ENCODE results near the gene CD300LG.
"Not testable (repeated sequence)": the region's sequence is repeated elsewhere in the genome, so short reads cannot be mapped to it uniquely, and the experiment has no call there.

Gene CD300LG

DNA sequence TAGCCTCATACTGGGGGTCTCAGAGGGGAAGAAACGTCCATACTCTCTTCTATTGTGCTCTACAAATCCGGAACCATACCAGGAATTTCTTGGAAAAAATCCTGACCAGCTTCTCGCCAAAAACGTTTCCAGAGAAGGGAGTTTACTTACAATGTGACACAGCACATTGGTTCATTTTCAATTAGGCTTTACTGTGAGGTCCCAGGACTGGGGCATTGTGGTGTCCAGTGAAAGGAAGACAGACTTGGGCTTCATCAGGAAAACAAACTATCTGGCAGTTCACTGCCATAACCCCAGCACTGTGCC, 45.6 kb downstream of the CD300LG start:
- CTCF ChIA-PET: no interaction called here
- no peak for DNase-seq (ENCODE audit: extremely low spot score)
- TF ChIP-seq FOXK2 (IDR thresholded peaks at IDR 0.05) (no peak), NFRKB (IDR thresholded peaks at IDR 0.05) (no peak), CTBP1 (IDR thresholded peaks at IDR 0.05; ENCODE audit: borderline replicate concordance) (no peak), BHLHE40 (IDR thresholded peaks at IDR 0.05; ENCODE audit: borderline replicate concordance) (no peak), HDGF (IDR thresholded peaks at IDR 0.05; ENCODE audit: borderline replicate concordance) (no peak), FOXA1 (IDR thresholded peaks at IDR 0.05) (no peak), SUZ12 (IDR thresholded peaks at IDR 0.05) (no peak), ZNF384 (IDR thresholded peaks at IDR 0.05) (no peak), L3MBTL2 (conservative IDR thresholded peaks at IDR 0.05) (no peak)
- TF ChIP-seq, protein P1, sequence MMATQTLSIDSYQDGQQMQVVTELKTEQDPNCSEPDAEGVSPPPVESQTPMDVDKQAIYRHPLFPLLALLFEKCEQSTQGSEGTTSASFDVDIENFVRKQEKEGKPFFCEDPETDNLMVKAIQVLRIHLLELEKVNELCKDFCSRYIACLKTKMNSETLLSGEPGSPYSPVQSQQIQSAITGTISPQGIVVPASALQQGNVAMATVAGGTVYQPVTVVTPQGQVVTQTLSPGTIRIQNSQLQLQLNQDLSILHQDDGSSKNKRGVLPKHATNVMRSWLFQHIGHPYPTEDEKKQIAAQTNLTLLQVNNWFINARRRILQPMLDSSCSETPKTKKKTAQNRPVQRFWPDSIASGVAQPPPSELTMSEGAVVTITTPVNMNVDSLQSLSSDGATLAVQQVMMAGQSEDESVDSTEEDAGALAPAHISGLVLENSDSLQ (IDR thresholded peaks at IDR 0.05): no peak
- POLR2A ChIA-PET: no interaction called here

DNA sequence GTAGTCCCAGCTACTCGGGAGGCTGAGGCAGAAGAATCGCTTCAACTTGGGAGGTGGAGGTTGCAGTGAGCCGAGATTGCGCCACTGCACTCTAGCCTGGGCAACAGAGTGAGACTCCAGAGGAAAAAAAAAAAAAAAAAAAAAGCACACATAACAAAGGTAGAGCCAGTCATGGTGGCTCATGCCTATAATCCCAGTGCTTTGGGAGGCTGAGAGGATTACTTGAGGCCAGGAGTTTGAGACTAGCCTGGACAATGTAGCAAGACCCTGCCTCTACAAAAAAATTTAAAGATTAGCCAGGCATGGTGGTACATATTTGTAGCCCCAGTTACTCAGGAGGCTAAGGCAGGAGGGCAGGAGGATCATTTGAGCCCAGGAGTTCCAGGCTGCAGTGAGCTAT, 47.5 kb downstream of the CD300LG start:
- CTCF ChIA-PET: interaction anchor here (1.0 to 2.2 kb wide), 4 partner anchors 10 to 256 kb away, joined by 3 to 9 read pairs (median 4); no protein-coding TSS in a partner anchor
- POLR2A ChIA-PET; DNase-seq (ENCODE audit: extremely low spot score): not testable (repeated sequence)

DNA sequence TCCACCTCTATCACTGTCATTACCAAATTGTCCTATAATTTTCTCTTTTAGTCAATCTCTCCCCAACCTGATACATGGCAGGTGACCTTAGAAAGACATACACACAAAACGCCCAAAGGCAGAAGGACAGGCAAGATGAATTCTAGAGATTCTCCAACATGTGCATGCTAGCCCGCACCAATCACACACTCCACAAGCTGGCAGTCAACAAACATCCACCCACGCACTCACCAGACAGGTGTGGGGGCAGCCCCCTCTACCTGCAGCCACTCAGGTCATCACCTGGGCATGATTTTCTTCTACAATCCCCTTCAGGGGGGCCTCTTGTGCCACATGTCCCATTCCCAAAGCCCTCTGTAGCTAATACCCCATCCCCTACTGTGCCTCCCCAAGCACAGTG, 50.9 kb downstream of the CD300LG start:
- TF ChIP-seq FOXA1 (IDR thresholded peaks at IDR 0.05): no peak
- no peak for TF ChIP-seq FOXM1 (IDR thresholded peaks at IDR 0.05; ENCODE audit: borderline replicate concordance)
- TF ChIP-seq, protein P1 (IDR thresholded peaks at IDR 0.05): no peak
- TF ChIP-seq LEF1 (IDR thresholded peaks at IDR 0.05; ENCODE audit: borderline replicate concordance): no peak
- no peak for TF ChIP-seq SP1 (IDR thresholded peaks at IDR 0.05)
- TF ChIP-seq FOXK2 (IDR thresholded peaks at IDR 0.05): no peak
- no peak for TF ChIP-seq ZNF384 (IDR thresholded peaks at IDR 0.05)
- TF ChIP-seq CTBP1 (IDR thresholded peaks at IDR 0.05; ENCODE audit: borderline replicate concordance): no peak
- no peak for TF ChIP-seq TARDBP (IDR thresholded peaks at IDR 0.05)
- TF ChIP-seq BHLHE40 (IDR thresholded peaks at IDR 0.05; ENCODE audit: borderline replicate concordance): no peak
- TF ChIP-seq SUZ12 (IDR thresholded peaks at IDR 0.05): no peak
- no peak for TF ChIP-seq L3MBTL2 (conservative IDR thresholded peaks at IDR 0.05)
- TF ChIP-seq ELF4 (IDR thresholded peaks at IDR 0.05): no peak
- TF ChIP-seq NFRKB (IDR thresholded peaks at IDR 0.05): no peak
- no peak for TF ChIP-seq HDGF (IDR thresholded peaks at IDR 0.05; ENCODE audit: borderline replicate concordance)
- no peak for TF ChIP-seq ARNT (IDR thresholded peaks at IDR 0.05)
- DNase-seq (ENCODE audit: extremely low spot score): no peak
- POLR2A ChIA-PET: no interaction called here
- CTCF ChIA-PET: no interaction called here

DNA sequence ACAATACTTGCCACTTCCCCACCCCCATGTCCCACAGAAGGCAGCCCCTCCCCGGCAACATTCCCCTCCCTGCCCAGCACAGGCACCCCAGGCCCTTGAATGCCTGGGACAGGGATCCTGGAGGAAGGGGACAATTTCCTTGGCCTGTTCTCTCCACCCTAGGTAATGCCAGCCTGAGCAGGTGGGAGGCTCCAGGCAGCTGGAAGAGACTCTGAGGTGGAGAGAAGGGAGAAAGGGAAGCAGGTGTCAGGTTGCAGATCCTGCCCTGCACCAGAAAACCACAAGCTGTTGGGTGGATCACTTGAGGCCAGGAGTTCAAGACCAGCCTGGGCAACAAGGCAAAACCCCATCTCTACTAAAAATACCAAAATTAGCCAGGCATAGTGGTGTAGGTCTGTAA, 51.5 kb downstream of the CD300LG start:
- POLR2A ChIA-PET: no interaction called here
- CTCF ChIA-PET: interaction anchor here (1.1 kb wide), 1 partner anchor 52 kb away, joined by 3 read pairs; no protein-coding TSS in a partner anchor
- DNase-seq (ENCODE audit: extremely low spot score): no peak
- TF ChIP-seq CTBP1 (IDR thresholded peaks at IDR 0.05; ENCODE audit: borderline replicate concordance) (no peak), BHLHE40 (IDR thresholded peaks at IDR 0.05; ENCODE audit: borderline replicate concordance) (no peak), ARNT (IDR thresholded peaks at IDR 0.05) (no peak), TARDBP (IDR thresholded peaks at IDR 0.05) (no peak), LEF1 (IDR thresholded peaks at IDR 0.05; ENCODE audit: borderline replicate concordance) (no peak), HDGF (IDR thresholded peaks at IDR 0.05; ENCODE audit: borderline replicate concordance) (no peak)

DNA sequence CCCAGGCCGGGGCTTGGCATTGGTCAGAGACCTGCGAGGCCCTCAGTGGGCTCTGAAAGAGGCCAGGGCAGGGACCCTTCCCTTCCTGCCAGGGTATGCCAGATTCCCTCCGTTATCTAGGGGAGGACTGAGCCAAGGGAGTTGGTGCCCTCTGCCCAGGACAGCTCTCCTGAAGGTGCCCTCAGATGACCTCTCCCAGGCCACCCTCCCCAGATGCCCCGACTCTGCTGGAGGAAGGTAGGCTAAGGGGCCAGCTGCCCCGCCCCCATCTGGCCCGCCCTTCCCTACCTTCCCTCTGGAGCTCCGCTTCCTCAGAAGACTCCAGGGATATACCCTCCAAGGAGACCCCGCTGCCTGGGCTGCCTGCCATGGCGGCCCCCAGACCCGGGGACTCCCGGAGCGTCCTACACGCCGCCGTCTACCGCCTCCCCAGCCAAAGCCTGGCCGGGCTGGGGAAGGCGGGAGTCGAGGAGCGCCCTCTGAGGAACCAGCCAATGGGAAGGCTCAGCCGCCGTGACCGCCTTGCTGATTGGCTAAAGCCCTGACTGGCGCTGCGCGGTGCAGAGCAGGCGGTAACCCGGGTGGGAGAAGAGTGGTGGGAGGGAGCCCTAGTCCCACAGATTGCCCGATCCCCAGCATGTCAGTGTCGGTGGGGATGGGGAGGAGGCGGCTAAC, 53.3 kb downstream of the CD300LG start:
- ChIA-PET CTCF (interaction anchor here (1.7 kb wide), 1 partner anchor 20 kb away, joined by 5 read pairs; no protein-coding TSS in a partner anchor), POLR2A (interaction anchor here (0.7 to 1.0 kb wide), 2 partner anchors 20 to 39 kb away, joined by 3 to 5 read pairs; no protein-coding TSS in a partner anchor)
- DNase-seq (ENCODE audit: extremely low spot score): peak; percentile 96

DNA sequence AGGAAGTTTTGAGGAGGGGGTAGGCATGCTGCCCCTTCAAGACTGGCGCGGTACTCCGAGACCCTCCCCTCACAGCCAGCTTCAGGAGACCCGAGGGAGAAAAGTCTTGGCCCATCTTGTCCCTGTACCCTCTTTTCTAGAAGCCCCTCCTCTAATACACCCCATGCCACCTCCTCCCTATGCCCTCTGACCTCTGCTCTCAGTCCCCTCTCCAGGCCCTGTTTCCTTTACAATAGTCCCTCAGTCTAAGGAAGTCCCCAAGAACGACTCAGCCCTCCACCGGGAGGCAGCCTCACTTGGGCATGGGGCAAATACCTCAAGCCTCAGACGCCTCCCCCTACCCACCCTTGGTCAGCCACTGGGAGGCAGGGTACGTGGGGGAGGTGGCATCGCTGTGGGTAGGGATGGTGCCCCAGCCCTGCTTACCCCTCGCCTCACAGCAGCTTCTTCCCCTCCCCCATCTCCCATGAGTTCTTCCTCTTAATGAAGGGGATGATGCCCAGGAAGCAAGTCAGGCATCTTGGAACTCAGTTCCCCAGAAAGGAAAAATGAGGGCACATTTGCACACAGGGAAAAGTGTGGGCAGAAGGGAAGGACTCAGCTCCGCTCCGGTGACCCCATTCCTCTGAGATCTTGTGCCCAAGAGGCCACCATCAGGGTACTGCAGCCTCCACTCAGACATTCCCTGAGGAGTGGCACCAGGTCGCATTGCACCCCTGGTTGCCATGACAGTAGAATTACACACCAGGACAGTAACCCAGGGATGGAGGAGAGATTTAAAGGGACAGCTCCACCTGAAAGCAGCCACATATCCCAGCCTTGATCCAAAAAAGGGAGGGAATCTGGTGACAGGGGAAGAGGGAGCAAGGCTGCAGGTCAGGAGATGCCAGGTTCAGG, 54.1 kb downstream of the CD300LG start:
- TF ChIP-seq TARDBP (IDR thresholded peaks at IDR 0.05) (no peak), ARNT (IDR thresholded peaks at IDR 0.05) (no peak), LEF1 (IDR thresholded peaks at IDR 0.05; ENCODE audit: borderline replicate concordance) (no peak), L3MBTL2 (conservative IDR thresholded peaks at IDR 0.05) (peak; percentile 87), ZNF384 (IDR thresholded peaks at IDR 0.05) (no peak), CTBP1 (IDR thresholded peaks at IDR 0.05; ENCODE audit: borderline replicate concordance) (no peak)
- ChIA-PET CTCF (interaction anchor here (0.6 to 1.7 kb wide), 4 partner anchors 9 to 232 kb away, joined by 3 to 5 read pairs (median 5); no protein-coding TSS in a partner anchor), POLR2A (no interaction called here)
- DNase-seq (ENCODE audit: extremely low spot score): no peak

More for the DNA sequence above, 53.3 kb downstream of the CD300LG start:
- TF ChIP-seq, protein P1 (IDR thresholded peaks at IDR 0.05): peak; percentile 90
- TF ChIP-seq HDGF (IDR thresholded peaks at IDR 0.05; ENCODE audit: borderline replicate concordance) (no peak), L3MBTL2 (conservative IDR thresholded peaks at IDR 0.05) (peak; percentile 97)

Measured in HEK293T (cell line).